ENCODE measurements around the gene NEURL1B.
"Not testable (repeated sequence)": the region's sequence is repeated elsewhere in the genome, so short reads cannot be mapped to it uniquely, and the experiment has no call there.

The NEURL1B gene

DNA sequence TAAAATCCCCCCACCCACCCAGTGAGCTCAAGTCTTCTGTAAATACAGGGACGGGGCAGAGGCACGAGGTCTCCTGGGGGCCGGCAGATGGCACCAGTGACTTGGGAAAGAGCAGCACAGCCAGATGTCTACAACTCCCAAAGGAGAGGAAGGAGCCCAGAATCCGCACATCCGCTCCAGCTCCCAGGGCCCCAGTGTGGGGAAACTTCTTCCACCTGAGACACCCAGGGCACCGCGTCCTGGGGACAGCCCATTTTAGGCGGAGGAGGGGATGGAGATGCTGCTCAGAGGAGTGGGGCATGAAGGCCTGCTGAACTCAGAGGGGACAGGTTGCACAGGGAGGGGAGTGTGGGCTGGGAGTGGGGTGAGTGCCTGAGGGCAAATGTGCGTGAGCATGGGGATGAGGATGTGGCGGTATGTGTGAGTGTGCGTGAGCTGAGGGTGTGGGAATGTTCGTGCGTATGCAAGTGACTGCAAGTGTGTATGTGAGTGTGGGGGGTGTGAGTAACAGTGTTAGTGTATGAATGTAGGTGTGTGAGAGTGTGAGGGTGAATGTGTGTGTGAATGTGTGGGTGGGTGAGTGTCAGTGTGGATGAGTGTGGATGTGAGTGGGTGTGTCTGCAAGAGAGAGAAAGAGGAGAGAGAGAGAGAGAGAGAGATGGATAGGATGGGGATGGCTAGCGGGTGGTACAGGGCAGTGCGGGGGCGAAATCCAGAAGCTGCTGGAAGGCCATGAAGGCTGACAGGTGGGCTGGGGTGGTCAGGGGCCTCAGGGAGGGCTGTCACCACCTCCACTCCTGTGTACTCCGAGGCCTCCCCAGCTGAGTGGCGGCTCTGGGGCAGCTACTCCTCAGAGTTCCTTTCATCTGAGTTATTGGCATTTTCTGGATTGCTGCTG is 66.5 kb downstream of the NEURL1B start:
- intact Hi-C loops (cut with DNase I; ENCODE audit: low total_unique reads), result loop anchor here (10.0 kb wide), 1 partner anchor 437 kb away; the partner anchor contains the start of gene BNIP1
- peaks cover 0 to 21% of the 10 kb centered on the region in 2 donors for H3K27me3 ChIP-seq
- TF ChIP-seq, protein P1, sequence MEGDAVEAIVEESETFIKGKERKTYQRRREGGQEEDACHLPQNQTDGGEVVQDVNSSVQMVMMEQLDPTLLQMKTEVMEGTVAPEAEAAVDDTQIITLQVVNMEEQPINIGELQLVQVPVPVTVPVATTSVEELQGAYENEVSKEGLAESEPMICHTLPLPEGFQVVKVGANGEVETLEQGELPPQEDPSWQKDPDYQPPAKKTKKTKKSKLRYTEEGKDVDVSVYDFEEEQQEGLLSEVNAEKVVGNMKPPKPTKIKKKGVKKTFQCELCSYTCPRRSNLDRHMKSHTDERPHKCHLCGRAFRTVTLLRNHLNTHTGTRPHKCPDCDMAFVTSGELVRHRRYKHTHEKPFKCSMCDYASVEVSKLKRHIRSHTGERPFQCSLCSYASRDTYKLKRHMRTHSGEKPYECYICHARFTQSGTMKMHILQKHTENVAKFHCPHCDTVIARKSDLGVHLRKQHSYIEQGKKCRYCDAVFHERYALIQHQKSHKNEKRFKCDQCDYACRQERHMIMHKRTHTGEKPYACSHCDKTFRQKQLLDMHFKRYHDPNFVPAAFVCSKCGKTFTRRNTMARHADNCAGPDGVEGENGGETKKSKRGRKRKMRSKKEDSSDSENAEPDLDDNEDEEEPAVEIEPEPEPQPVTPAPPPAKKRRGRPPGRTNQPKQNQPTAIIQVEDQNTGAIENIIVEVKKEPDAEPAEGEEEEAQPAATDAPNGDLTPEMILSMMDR (IDR thresholded peaks at IDR 0.05), result peak in 1 of 2 experiments; percentile 29

DNA sequence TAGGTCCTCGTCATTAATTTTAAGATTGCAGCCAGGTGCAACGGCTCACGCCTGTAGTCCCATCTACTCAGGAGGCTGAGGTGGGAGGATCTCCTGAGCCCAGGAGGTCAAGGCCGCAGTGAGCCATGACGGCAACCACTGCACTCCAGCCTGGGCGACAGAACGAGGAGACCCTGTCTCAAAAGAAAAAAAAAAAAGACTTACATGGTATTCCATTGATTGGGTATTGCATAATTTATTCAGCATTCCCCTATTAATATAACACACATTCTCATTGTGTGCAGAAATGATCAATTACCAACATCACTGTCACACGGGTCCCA is 67.1 kb downstream of the NEURL1B start:
- TF ChIP-seq, protein P1 (IDR thresholded peaks at IDR 0.05), result no peak
- Histone ChIP-seq H3K9me3 (no peaks in the 10 kb centered on the region), H3K4me1 (peaks cover 0 to 5% (median 3%) of the 10 kb centered on the region in 4 donors), H3K27ac (no peak overlapping the region), H3K4me3 (no peak overlapping the region), H3K36me3 (no peaks in the 10 kb centered on the region), H3K27me3 (peaks cover 0 to 21% of the 10 kb centered on the region in 2 donors)
- intact Hi-C loops (cut with DNase I; ENCODE audit: low total_unique reads), result loop anchor here (10.0 kb wide), 1 partner anchor 437 kb away; the partner anchor contains the start of gene BNIP1
- DNase-seq, result no peak

More for the DNA sequence above, 66.5 kb downstream of the NEURL1B start:
- no peaks in the 10 kb centered on the region for H3K9me3 ChIP-seq
- no peak for DNase-seq
- H3K4me1 ChIP-seq, result no peaks in the 10 kb centered on the region
- H3K27ac ChIP-seq, result no peak overlapping the region
- H3K4me3 ChIP-seq, result no peak overlapping the region
- H3K36me3 ChIP-seq, result no peaks in the 10 kb centered on the region

DNA sequence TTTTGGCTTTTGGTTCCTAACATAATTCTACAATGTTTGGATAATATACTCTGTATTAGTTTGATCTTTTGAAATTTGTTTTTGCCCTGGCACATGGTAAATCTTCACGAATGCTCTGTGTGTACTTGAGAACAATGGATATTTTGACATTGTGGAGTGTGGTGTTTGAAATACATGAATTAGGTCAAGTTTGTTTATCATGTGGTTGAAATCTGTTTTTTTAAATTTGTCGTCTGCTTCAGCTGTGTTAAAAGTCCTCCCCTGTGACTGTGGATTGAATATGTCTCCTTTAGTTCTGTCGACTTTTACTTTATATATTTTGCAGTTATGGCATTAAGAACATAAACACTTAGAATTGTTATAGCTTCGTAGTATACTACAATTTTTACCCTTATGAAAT is 69.6 kb downstream of the NEURL1B start:
- Histone ChIP-seq H3K4me3 (no peak overlapping the region), H3K27ac (no peak overlapping the region), H3K9me3 (no peaks in the 10 kb centered on the region), H3K36me3 (no peaks in the 10 kb centered on the region), H3K4me1 (peaks cover 0 to 30% (median 26%) of the 10 kb centered on the region in 4 donors), H3K27me3 (peaks cover 0 to 21% of the 10 kb centered on the region in 2 donors)
- intact Hi-C loops (cut with DNase I; ENCODE audit: low total_unique reads), result no loop called here
- no peak for DNase-seq
- TF ChIP-seq, protein P1 (IDR thresholded peaks at IDR 0.05), result no peak

DNA sequence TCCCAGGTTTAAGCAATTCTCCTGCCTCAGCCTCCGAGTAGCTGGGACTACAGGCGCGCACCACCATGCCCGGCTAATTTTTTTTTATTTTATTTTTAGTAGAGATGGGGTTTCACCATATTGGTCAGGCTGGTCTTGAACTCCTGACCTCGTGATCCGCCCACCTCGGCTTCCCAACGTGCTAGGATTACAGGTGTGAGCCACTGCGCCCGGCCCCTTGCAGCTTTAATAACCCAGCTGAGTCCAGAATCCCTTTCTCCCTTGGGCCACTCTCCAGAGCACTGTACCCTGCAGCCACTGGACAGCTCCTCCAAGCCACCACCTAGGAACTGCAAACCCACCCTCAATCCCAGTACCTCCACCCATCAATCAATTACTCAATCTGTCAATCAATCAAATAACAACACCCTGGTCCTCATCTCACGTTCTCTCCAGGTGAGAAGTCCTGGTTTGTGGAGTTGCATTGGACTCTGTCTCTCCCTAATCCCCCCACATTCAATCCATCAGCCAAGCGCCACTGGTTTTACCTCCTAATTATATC is 70.3 kb downstream of the NEURL1B start:
- H3K4me3 ChIP-seq; H3K9me3 ChIP-seq; H3K36me3 ChIP-seq; intact Hi-C loops (cut with DNase I; ENCODE audit: low total_unique reads); H3K27ac ChIP-seq; DNase-seq: not testable (repeated sequence)
- Histone ChIP-seq H3K27me3 (peaks cover 0 to 21% of the 10 kb centered on the region in 2 donors), H3K4me1 (peaks cover 0 to 37% (median 26%) of the 10 kb centered on the region in 4 donors)

DNA sequence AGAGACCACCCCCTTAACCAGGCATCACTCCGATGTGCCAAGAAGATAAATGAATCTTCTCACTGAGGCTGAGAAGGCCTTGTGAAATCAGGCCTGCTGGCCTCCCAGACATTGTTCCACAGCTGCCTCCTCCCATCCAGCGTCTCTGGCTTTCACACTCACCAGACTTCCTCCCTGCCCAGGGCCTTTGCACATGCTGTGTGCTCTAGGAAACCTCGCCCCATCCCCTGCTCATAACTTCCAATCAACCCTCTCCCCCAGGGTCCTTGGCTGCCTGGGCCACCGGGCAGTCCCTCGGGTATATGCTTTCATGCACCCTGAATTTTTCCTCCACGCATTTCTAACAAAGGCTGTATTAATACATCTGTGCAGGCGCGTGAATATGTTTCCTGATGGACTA is 71.5 kb downstream of the NEURL1B start:
- Histone ChIP-seq H3K9me3 (no peaks in the 10 kb centered on the region), H3K27ac (no peak overlapping the region), H3K4me3 (no peak overlapping the region), H3K36me3 (no peaks in the 10 kb centered on the region), H3K27me3 (peaks cover 0 to 12% of the 10 kb centered on the region in 2 donors), H3K4me1 (peaks cover 0 to 49% (median 37%) of the 10 kb centered on the region in 4 donors)
- TF ChIP-seq, protein P1 (IDR thresholded peaks at IDR 0.05), result no peak
- intact Hi-C loops (cut with DNase I; ENCODE audit: low total_unique reads), result loop anchor here (2.0 kb wide), 1 partner anchor 222 kb away; no protein-coding TSS in a partner anchor
- no peak for DNase-seq
